Endometrial microvascular endothelial cells (primary cell): Measurements from ENCODE around the gene GTSE1. TPM values are rescaled to one million over a fixed set of nuclear protein-coding genes. Genes with fewer than 3 reads are reported as not detected.
"Not testable (repeated sequence)": the region's sequence is repeated elsewhere in the genome, so short reads cannot be mapped to it uniquely, and the experiment has no call there.

Source experiments
- in situ Hi-C: cut with HindIII; loops from 2 replicates; pipeline ENCODE4 v1.10.0; 2017; ENCODE audit warnings: low sequenced_read_pairs, low pct_unique_long_range_greater_than_20kb; ENCODE audit errors: inconsistent ontology term
- total RNA-seq: library from RNA; depleted of rRNA; stranded (reverse); fragments of >200 nt; gene quantifications from one replicate; pipeline ENCODE4 v1.2.3, GENCODE V29; 2015; ENCODE audit errors: inconsistent ontology term

GTSE1 gene
- total RNA-seq, 1 donor from 2014 or later: 22.8 TPM

GRCh38 chr22:46290121-46290842, 6.4 kb upstream of the GTSE1 start:
- in situ Hi-C loops: no loop called here

GRCh38 chr22:46290843-46291785, 5.6 kb upstream of the GTSE1 start:
- in situ Hi-C loops: no loop called here

- in situ Hi-C loops: no loop called here
These were observed 4.5 kb upstream of the GTSE1 start for GRCh38 chr22:46292173-46292572.

- in situ Hi-C loops: no loop called here
These were observed 3.9 kb upstream of the GTSE1 start for GRCh38 chr22:46292732-46293131.

GRCh38 chr22:46293577-46294260, 3.0 kb upstream of the GTSE1 start:
- in situ Hi-C loops: no loop called here

- in situ Hi-C loops: no loop called here
These were observed 1.9 kb upstream of the GTSE1 start for GRCh38 chr22:46294784-46295183.

- in situ Hi-C loops: no loop called here
These were observed 1.2 kb upstream of the GTSE1 start for GRCh38 chr22:46295277-46295971.

- in situ Hi-C loops: no loop called here
These were observed 612 bp downstream of the GTSE1 start for GRCh38 chr22:46297151-46297812.

- in situ Hi-C loops: no loop called here
These were observed 2.4 kb downstream of the GTSE1 start for GRCh38 chr22:46299101-46299500.

GRCh38 chr22:46300491-46300890, 3.8 kb downstream of the GTSE1 start:
- in situ Hi-C loops: no loop called here

- in situ Hi-C loops: no loop called here
These were observed 6.8 kb downstream of the GTSE1 start for GRCh38 chr22:46303347-46303965.

GRCh38 chr22:46308283-46308988, 11.8 kb downstream of the GTSE1 start:
- in situ Hi-C loops: no loop called here

GRCh38 chr22:46309526-46310085, 12.9 kb downstream of the GTSE1 start:
- in situ Hi-C loops: no loop called here

GRCh38 chr22:46312056-46312455, 15.4 kb downstream of the GTSE1 start:
- in situ Hi-C loops: no loop called here

GRCh38 chr22:46312848-46313247, 16.2 kb downstream of the GTSE1 start:
- in situ Hi-C loops: not testable (repeated sequence)

GRCh38 chr22:46315976-46316375, 19.3 kb downstream of the GTSE1 start:
- in situ Hi-C loops: no loop called here

- in situ Hi-C loops: no loop called here
These were observed 21.0 kb downstream of the GTSE1 start for GRCh38 chr22:46317646-46318045.
